GF-D8 (cell line): ENCODE results near the gene AMIGO1.

Experiments
- DNase-seq: peaks from one replicate; lab custom pipeline; 2025; lab: John Stamatoyannopoulos, UW

AMIGO1 gene, protein sequence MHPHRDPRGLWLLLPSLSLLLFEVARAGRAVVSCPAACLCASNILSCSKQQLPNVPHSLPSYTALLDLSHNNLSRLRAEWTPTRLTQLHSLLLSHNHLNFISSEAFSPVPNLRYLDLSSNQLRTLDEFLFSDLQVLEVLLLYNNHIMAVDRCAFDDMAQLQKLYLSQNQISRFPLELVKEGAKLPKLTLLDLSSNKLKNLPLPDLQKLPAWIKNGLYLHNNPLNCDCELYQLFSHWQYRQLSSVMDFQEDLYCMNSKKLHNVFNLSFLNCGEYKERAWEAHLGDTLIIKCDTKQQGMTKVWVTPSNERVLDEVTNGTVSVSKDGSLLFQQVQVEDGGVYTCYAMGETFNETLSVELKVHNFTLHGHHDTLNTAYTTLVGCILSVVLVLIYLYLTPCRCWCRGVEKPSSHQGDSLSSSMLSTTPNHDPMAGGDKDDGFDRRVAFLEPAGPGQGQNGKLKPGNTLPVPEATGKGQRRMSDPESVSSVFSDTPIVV

DNA sequence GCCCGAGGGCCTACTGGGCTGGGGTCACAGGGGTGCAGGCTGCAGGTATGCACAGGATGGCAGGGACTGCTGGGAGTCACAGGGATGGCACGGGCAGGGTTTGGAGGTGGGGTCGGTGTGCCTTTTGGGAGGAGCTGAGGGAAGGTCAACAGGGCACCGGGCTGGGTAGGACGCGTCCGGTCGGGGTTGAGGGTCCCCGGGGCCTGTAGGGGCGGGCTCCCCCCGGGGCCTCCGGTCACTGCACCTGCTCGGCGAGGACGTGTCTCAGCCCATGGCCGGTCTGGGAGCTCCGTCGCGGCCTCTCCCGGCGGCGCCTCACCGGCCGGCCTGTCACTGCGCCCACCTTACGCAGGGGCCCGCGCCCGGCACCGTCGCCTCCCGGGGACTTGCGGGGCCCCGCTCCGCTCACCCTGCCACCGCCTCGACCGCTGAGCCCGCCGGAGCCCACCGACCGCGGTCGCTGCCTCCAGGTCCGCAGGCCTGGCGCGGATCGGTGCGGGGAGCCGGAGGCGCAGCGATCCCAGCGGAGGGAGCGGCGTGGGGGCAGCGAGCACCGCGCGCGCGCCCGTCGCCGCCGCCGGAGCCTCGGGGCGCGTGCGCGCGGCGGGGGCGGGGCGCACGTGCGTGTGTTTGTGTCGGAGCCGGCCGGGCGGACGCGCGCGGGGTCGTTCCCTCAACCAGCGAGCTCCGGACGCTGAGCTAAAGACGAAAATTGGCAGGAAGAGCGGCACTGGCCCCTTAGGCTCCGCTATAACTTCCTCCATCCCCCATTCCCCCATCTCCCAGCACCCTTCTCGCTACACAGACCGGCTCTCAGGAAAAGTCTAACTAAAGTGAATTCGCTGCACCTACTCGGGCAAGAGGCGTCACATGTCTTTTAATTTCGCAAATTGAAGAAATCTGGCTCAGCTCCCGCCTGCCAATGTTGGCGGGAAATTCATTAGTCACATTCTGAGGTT is at the start of gene AMIGO1:
Gene AMIGO1, minus strand, starts transcription at position 552 of the 959 bp plus-strand sequence. CDS start 815 bp downstream, outside the sequence.
- no peak for DNase-seq

DNA sequence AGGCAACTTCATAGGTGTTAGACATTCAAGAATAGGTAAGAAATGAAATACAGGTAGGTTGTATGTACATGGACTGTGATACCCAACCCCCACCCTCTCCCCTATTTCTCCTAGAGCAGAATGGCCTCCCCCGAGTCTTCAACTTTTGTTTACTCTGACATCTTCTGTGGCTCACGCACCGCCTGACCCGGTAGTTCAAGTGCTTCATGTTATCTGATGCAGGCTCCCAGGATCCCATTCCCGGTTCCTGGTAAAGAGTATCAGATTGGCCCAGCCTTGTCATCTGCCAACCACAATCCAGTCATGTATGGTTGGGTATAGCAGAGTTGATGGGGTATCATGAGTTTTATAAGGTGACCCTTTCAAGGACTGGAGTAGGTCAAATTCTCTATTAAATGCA is 48.0 kb upstream of the AMIGO1 start:
- no peak for DNase-seq

DNA sequence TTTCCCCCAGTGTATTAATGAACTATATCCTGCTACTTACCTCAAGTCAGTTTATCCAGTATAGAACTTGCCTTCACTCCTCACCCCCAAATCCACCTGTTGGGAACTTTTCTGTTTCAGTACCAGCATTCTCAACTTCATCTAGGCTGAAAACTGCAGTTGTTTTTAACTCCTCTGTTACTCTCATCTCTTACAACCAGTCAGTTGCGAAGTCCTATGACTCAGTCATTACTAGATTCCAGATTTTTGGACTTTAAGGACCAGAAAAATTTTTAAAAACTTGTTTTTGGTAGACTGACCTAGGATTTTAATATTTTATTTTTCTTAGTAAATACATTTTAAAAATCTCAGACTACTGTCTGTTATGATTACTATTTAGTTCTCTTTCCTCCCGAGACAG is 47.0 kb upstream of the AMIGO1 start:
- no peak for DNase-seq

DNA sequence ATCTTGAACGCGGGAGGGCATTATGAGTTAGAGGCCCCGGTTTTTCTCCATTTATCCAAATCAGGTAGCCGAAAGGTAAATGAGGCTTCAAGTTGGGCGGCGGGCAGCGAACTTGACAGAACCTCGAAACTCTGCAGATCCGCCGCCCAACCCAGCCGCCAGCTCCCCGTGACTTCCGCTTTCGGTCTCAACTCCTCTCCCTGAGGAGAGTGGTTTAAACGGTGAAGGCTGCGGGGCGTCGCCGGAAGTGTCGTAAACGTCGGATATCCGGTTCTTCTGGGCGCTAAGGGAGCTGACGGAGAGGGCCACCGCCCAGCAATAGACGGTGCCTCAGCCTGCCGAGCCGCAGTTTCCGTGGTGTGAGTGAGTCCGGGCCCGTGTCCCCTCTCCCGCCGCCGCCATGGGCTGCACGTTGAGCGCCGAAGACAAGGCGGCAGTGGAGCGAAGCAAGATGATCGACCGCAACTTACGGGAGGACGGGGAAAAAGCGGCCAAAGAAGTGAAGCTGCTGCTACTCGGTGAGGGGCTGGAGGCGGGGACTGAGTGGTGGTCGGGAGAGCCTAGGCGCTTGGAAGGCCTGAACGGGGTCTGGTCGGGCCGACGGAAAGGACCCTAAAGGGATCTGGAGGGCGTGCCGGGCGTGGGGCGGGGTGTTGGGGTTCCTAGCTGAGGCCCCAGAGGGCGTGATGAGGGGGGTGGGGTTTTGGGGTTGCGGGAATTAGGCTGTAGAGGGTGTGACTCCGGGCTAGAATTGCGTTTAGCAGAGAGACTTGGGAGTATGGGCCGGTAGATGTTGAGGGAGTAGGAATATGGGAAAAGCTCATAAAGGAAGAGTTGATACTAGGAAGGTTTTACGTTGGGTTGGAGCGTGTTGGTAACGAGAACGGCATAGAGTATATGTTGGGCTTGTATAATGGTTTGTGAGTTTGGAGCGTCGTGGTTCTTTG is 39.1 kb upstream of the AMIGO1 start, which contains the start of gene GNAI3:
Gene GNAI3, plus strand, starts transcription at position 295 of the 947 bp plus-strand sequence. Its CDS starts 106 bp downstream, at position 401.
- DNase-seq, result peak; percentile 88

DNA sequence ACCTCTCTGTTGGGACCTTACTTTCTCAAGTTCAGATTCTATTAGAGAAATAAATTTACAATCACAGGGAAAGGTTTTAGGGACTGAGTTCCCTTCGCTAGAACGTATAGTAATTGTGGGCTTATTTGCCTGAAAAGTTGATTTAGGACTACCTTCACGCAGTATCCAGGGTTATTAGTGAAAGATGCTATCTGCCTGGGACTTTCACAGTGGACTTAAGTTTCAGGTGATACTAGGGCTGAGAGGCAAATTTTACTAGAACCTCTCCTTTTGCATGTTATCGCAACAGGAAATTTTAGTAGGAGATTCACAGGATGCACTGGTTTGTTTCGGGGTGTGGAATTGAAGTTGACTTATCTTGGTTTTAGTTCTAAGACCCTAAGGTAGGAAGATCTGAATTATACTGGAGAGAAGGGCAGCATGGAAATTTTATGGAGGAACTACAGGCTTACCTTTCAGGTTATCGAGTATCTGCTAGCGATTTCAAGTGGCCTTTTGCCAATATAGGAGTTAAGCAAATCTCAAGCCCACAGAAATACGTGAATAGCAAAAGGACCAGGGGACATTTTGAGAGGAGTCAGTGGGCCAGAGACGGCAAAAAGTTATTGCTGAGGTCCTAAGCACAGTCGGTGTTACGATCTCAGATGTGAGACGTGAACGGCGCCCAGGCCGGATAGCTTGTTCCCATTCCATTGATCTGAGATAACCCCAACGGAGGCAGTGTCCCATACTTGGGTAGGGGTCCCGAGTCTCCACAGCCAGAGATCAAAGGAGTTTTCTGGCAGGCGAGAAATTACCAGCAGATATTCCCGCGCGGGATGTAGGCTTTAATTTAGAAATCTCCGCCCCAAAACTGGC is 38.2 kb upstream of the AMIGO1 start:
- no peak for DNase-seq

DNA sequence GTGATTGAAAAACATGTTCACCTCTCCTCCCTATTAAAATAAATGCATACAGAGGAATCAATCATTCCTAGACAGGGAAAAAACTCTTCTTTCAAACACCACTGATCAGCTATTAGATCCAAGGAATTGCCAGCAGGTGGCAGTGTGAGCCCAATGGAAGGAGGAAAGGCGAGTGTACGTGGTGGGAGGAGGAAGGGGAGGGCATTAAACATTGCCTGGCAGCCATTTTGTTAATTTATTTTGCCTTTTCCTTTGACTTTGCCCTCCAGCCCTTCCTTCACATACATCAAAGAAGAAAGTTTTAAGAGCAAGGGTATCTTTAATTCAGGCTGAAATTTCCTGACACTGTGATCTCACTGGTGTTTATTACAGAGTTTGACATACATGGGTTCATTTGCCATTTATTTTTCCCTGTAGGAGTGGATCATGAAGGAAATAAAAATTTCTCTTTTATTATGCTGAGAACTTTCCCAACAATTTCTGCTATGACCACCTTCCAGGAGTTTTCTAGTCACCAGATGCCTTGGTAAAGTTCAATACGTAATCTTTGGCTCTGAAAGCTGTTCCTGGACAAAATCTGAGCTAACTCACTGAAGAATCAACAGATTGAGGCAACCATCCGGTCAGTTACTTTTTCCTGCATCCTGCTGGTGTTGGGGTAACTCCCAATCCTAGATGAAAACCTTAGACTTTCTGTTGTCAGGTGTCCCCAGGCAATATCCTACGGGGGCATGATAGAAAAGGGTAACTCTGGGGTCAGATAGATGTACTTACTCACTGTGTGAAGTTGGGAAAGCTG is 37.0 kb upstream of the AMIGO1 start:
- peak; percentile 64 for DNase-seq

DNA sequence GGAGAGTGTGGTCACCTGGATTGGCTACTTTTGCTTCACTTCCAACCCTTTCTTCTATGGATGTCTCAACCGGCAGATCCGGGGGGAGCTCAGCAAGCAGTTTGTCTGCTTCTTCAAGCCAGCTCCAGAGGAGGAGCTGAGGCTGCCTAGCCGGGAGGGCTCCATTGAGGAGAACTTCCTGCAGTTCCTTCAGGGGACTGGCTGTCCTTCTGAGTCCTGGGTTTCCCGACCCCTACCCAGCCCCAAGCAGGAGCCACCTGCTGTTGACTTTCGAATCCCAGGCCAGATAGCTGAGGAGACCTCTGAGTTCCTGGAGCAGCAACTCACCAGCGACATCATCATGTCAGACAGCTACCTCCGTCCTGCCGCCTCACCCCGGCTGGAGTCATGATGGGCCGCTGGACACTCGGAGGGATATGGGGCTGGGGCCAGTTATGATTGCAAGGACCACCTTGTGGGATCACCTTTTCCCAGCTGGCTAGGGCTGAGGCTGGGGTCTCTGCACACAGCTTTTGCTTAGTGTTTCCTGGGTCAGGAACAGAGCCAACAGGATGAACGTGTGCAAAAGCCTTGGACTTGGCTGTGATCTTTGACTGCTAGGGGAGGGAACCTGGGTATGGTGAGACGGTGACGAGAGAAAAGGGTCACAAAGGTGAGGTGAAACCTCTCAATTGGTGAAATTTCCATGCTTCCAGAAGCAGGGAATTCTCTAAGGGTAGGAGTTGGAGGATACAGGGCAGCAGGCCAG is 34.6 kb upstream of the AMIGO1 start:
- DNase-seq, result no peak

DNA sequence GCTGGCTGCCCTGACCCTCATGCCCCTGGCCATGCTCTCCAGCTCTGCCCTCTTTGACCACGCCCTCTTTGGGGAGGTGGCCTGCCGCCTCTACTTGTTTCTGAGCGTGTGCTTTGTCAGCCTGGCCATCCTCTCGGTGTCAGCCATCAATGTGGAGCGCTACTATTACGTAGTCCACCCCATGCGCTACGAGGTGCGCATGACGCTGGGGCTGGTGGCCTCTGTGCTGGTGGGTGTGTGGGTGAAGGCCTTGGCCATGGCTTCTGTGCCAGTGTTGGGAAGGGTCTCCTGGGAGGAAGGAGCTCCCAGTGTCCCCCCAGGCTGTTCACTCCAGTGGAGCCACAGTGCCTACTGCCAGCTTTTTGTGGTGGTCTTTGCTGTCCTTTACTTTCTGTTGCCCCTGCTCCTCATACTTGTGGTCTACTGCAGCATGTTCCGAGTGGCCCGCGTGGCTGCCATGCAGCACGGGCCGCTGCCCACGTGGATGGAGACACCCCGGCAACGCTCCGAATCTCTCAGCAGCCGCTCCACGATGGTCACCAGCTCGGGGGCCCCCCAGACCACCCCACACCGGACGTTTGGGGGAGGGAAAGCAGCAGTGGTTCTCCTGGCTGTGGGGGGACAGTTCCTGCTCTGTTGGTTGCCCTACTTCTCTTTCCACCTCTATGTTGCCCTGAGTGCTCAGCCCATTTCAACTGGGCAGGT is 33.9 kb upstream of the AMIGO1 start:
- no peak for DNase-seq

DNA sequence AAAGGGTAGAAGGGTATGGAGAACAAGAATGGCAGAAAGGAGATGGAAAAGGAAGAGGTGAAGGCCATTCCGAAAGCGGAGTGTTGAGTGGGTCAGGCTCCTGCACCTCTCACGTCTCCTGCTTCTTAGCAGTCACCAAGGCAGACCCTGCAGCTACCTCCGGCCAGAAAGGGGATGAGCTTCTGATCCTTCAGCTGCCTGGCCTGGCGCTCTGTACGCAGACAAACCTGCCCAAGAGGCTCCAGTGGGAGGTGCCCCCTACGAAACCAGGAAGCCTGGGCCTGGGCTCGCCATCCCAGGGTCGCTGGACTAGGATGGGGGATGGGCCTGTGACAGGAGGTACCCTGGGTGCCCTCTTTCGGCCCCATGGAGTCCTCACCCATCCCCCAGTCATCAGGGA is 33.1 kb upstream of the AMIGO1 start:
- DNase-seq, result no peak

DNA sequence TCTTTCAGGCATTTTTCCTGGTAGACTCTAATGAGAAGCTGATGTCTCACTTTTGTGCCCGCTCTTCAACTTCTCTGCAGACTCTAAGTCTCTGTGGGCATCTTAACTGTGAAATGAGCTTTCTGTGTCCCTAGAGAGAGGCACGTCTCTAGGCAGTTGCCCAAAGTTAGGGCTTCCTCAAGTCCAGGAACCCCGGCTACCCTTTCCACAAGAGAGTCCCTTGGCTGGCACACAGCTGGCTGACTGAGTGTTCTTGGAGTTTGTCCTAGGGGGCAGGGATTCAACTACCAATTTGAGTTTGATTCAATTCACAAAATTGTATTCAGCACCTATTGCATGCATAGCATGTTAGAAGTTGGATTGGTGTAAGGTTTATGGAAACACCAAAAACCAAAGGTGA is 31.6 kb upstream of the AMIGO1 start:
- DNase-seq, result no peak

DNA sequence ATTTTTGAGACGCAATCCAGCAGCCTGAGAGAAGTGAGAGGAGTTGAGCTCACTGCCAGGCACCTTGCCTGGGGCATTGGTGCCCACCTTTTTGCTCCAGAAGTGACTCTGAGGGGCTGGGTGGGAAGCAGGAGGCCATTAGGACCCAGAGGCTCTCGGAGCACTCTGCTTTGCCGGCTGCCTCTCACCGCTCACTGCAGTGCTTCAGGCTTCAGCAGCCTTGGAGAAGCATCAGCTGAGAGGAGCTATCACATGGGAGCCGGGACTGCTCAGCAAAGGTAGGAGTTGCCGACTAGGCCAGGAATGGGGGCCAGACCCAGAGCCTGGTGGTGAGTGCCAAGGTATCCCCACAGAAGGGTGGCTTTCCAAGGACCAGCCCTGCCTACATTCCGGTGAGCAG is 30.1 kb upstream of the AMIGO1 start, which contains the start of gene GPR61:
Gene GPR61, plus strand, starts transcription at position 197 of the 400 bp plus-strand sequence. CDS start 3,151 bp downstream, outside the sequence.
- DNase-seq, result no peak

DNA sequence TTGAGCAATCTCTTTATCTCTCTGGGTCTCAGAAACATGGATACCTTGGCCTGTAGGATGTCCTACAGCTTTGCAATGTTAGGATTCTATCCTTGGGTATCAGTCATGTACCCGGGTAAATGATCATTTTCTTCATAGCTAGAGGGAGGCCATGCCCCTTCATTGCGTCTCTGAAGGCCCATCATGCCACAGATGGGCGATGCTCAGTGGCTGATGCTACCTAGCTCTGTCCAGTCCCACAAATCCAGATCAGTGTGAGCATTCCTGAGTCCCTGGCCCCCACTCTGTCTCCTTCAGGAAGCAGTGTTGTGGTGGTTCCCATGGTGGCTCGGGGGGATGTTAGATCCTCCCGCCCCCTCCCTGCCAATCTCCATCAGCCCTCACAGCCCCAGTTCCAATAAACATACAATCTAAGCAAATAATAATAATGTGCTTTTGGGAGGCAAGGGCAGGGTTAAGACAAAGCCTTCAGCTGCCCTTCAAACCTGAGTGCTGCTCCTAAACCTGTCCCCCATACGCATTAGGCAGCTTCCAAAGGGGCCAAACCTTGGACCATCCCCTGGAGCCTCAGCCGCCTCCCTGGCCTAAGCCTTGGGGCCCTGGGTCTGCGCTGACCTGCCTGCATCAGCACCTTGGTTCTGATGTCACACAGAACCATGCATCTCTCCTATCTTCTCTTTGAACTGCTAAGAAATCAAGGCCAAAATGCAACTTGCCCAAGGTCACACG is 29.5 kb upstream of the AMIGO1 start:
- DNase-seq, result no peak

DNA sequence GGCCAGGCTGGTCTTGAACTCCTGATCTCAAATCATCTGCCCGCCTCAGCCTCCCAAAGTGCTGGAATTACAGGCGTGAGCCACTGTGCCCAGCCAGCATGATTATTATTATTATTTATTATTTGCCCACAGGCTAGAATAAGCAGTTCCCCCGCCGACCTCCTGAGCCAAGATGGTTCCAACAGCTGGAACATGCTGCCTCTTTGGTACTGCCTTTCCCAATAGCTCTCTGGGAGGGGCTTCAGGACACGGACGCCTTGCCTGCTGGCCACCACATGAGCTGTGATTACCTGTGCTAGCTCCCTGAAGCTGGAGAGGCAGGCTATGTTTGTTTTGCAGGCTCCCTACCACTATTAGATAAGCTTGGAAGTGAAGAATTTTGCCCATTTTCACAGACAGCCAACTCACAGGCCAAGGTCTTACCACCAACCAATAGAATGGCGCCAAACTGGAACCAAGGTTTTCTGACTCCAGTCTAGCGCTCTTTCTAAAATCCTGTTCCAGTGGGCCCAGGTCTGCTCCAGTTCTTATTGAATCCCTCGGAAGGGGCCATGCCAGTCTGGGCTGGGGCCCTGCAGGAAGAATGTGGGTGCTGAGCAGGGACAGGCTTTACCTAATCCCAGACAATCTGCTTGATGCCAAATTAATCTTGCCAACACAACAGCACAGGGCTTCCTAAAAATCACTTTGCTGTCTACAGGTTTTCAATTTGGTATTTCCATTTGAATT is 28.1 kb upstream of the AMIGO1 start:
- DNase-seq, result no peak

DNA sequence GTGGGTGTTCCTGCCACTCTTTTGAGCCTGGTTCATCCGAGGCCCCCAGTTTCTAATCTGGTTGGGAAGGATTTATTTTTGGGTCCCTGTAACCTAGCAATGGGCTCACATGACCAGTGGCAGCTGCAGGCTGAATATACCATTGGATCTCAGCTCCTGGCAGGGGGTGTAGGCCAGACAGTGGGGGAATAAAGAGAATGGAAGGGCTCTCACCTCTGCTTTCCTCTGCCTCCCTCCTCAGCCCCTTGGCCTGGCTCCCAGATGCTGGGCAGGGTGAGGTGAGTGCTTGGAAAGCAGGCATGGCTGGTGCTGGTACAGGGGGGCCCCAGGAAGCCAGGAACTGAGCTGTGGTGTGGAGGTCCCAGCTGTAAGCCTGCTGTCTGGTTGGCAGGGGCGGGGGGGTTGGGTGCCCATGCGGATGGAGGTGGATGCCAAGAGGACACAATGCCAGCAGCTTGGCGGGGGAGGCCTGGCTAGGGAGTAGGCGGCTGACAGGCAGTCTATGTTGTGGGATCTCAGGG is 26.5 kb upstream of the AMIGO1 start:
- no peak for DNase-seq

DNA sequence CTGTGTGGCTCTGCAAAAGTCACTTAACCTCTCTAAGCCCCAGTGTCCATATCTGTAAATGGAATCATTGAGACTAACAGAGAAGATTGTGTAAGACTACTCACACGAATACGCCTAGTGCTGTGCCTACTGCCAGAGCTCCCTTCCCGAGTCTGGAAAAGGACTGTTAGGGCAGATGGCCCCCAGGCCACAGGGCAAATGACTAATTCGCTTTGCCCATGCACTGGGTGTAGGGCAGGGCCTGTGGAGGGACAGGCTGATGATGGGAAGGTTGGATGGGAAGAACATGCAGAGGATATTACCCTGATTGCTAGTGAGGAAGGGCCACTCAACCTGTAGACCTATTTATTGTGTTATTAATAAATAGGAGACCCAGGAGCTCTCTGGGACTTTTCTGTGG is 26.0 kb upstream of the AMIGO1 start:
- no peak for DNase-seq

DNA sequence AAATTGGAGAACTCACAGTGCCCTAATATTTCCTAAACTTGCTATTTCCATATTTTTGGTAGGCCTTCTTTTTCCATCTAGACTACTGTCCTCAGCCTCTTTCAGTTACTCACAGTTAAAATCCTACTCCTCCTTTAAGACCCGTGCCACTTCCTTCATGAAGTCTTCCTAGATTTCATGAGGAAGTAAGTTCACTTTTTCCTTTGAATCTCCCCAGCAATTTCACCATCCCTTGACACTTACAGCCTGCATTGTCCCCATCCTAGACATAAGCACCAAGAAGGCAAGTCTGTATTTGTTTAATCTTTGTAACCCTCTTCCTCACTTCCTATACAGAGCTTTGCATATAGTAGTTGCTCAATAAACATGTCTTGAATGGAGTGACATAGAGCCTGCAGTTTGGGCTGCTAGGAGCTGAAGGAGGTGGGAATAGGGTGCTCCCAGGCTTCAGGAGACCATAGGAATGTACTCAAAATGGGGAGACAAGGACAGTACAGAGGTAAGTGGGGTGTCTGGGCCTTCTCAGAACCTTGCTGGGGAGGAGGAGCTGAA is 24.9 kb upstream of the AMIGO1 start:
- DNase-seq, result no peak
